SK-N-SH (cell line): Measurements from ENCODE around the gene ZNF646.

Experiments
- EP300 ChIP-seq, 2 experiments: IDR thresholded peaks; 2 replicates each; pipeline versions ENCODE4 v1.4.0 to v1.6.1; 2012; ENCODE audit warnings: borderline replicate concordance in 1 of 2, low read depth in 1 of 2, low read length in 1 of 2
- EZH2phosphoT487 ChIP-seq: fragments of 200-600 bp; sonication (generic); IDR thresholded peaks from 2 replicates; pipeline ENCODE4 v1.6.1; 2017; ENCODE audit warnings: low read depth, mixed run types, mild to moderate bottlenecking, antibody characterized with exemption, moderate library complexity, borderline replicate concordance
- RAD21 ChIP-seq: IDR thresholded peaks from 2 replicates; pipeline ENCODE4 v1.6.1; 2012; ENCODE audit warnings: mild to moderate bottlenecking, low read length
- RFX5 ChIP-seq: IDR thresholded peaks from 2 replicates; pipeline ENCODE4 v1.6.1; 2012; ENCODE audit warnings: mild to moderate bottlenecking, improper control_type of control experiment, low read length
- SIN3A ChIP-seq: IDR thresholded peaks from 2 replicates; pipeline ENCODE4 v1.6.1; 2012; ENCODE audit warnings: low read depth, mild to moderate bottlenecking, low read length, moderate library complexity, borderline replicate concordance
- SMC3 ChIP-seq: IDR thresholded peaks from 2 replicates; pipeline ENCODE4 v1.6.1; 2012; ENCODE audit warnings: low read depth, low read length, improper control_type of control experiment
- USF1 ChIP-seq: IDR thresholded peaks from 2 replicates; pipeline ENCODE4 v1.4.0; 2012; ENCODE audit warnings: low read depth, borderline replicate concordance
- TF ChIP-seq, protein P1 (sequence below): fragments of 200-600 bp; sonication (generic); IDR thresholded peaks from 2 replicates; pipeline ENCODE4 v1.6.1; 2017; ENCODE audit warnings: antibody characterized with exemption, mild to moderate bottlenecking, moderate library complexity
- TF ChIP-seq, protein P2 (sequence below): fragments of 150-350 bp; IDR thresholded peaks from 2 replicates; pipeline ENCODE4 v1.6.1; 2017; ENCODE audit warnings: antibody characterized with exemption, low read length, low read depth, borderline replicate concordance
- TF ChIP-seq, protein P3 (sequence below): IDR thresholded peaks from 2 replicates; pipeline ENCODE4 v1.4.0; 2012; ENCODE audit warnings: low read depth

DNA sequence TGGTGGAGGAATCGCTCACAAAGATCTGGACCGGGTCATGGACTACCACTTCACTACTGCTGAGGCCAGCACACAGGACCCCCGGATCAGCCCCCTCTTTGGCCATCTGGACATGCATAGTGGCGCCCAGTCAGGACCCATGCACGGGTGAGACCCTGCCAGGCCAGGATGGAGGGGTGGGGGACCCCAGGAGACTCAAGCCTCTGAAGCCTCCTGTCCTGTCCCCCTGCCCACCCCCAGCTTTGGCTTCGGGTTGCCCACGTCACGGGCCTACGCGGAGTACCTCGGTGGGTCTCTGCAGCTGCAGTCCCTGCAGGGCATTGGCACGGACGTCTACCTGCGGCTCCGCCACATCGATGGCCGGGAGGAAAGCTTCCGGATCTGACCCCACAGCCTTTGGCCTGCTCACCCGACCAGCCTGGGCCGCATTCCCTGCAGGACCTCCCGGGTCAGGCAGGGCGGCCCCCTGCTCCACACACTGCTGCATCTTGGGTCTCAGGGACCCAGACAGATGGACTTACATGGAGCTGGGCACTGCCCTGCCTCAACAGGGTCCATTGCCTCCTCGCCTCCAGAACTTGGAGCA, 37.8 kb downstream of the ZNF646 start:
- TF ChIP-seq, protein P1, sequence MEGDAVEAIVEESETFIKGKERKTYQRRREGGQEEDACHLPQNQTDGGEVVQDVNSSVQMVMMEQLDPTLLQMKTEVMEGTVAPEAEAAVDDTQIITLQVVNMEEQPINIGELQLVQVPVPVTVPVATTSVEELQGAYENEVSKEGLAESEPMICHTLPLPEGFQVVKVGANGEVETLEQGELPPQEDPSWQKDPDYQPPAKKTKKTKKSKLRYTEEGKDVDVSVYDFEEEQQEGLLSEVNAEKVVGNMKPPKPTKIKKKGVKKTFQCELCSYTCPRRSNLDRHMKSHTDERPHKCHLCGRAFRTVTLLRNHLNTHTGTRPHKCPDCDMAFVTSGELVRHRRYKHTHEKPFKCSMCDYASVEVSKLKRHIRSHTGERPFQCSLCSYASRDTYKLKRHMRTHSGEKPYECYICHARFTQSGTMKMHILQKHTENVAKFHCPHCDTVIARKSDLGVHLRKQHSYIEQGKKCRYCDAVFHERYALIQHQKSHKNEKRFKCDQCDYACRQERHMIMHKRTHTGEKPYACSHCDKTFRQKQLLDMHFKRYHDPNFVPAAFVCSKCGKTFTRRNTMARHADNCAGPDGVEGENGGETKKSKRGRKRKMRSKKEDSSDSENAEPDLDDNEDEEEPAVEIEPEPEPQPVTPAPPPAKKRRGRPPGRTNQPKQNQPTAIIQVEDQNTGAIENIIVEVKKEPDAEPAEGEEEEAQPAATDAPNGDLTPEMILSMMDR = no peak
- TF ChIP-seq USF1 (no peak), SMC3 (no peak), EP300 (IDR thresholded peaks at IDR 0.05; ENCODE audit: borderline replicate concordance in 1 of 2, low read depth in 1 of 2, low read length in 1 of 2) (no peak), SIN3A (no peak), RFX5 (no peak), EZH2phosphoT487 (no peak), RAD21 (no peak)
- TF ChIP-seq, protein P2, sequence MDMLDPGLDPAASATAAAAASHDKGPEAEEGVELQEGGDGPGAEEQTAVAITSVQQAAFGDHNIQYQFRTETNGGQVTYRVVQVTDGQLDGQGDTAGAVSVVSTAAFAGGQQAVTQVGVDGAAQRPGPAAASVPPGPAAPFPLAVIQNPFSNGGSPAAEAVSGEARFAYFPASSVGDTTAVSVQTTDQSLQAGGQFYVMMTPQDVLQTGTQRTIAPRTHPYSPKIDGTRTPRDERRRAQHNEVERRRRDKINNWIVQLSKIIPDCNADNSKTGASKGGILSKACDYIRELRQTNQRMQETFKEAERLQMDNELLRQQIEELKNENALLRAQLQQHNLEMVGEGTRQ = no peak
- TF ChIP-seq, protein P3, sequence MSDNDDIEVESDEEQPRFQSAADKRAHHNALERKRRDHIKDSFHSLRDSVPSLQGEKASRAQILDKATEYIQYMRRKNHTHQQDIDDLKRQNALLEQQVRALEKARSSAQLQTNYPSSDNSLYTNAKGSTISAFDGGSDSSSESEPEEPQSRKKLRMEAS = no peak
